Adrenal gland (tissue), 12 donors: ENCODE results near the gene IFI35. TPM values are rescaled to one million over a fixed set of nuclear protein-coding genes. Genes with fewer than 3 reads are reported as not detected.

Experiments
- DNase-seq, 7 donors: peaks; one replicate each; pipeline ENCODE4 v3.0.0-alpha.2; 2019 to 2020
- H3K27ac ChIP-seq, 5 donors: fragments of 200-600 bp; sonication (generic) in 4 of 5; 1 replicate in 3 of 5; 2 replicates in 2 of 5; pipeline versions ENCODE4 v1.5.1 to v1.8.0; 2016 to 2020; ENCODE audit warnings: mild to moderate bottlenecking in 1 of 5
- H3K27me3 ChIP-seq: fragments of 200-600 bp; 2 replicates; pipeline ENCODE4 v1.8.0; 2021
- H3K36me3 ChIP-seq, 2 donors: fragments of 200-600 bp; replicated peaks in 1 of 2; 1 replicate in 1 of 2; 2 replicates in 1 of 2; pipeline versions ENCODE4 v1.5.1 to v1.8.0; 2018 to 2022
- H3K4me1 ChIP-seq, 2 donors: fragments of 200-600 bp; replicated peaks in 1 of 2; 1 replicate in 1 of 2; 2 replicates in 1 of 2; pipeline versions ENCODE4 v1.5.1 to v1.8.0; 2018 to 2021
- H3K4me3 ChIP-seq, 4 donors: fragments of 200-600 bp; sonication (generic) in 3 of 4; one replicate each; pipeline ENCODE4 v1.5.1; 2016 to 2018
- H3K9me3 ChIP-seq, 3 donors: fragments of 200-600 bp; sonication (generic) in 1 of 3; replicated peaks in 1 of 3; 1 replicate in 2 of 3; 2 replicates in 1 of 3; pipeline versions ENCODE4 v1.5.1 to v1.8.0; 2016 to 2021
- CTCF ChIP-seq, 6 experiments: fragments of 450-650 bp in 4 of 6; fragments of 200-600 bp in 2 of 6; sonication (generic) in 1 of 6; IDR thresholded peaks; 1 replicate in 5 of 6; 2 replicates in 1 of 6; pipeline versions ENCODE4 v1.5.1 to v1.8.0; 2016 to 2021; ENCODE audit warnings: antibody characterized with exemption in 6 of 6, mild to moderate bottlenecking in 2 of 6, moderate library complexity in 1 of 6
- POLR2A ChIP-seq, 2 donors: fragments of 450-650 bp; IDR thresholded peaks; one replicate each; pipeline ENCODE4 v1.6.1; 2017; ENCODE audit warnings: antibody characterized with exemption in 2 of 2, mild to moderate bottlenecking in 2 of 2, moderate library complexity in 1 of 2
- WGBS, 4 donors: extraction: QIAGEN DNeasy Blood & Tissue Kit in 2 of 4; methylation state at CpG; one replicate each; pipeline versions ENCODE4 v1.1.5 to v1.1.7; 2013 to 2017; 5-methylcytosine and 5-hydroxymethylcytosine counted together
- intact Hi-C, 2 donors: fragments of 100-400 bp; cut with DNase I; formaldehyde crosslinking; loops; one replicate each; pipeline versions ENCODE4 v1.14.1 to v1.15.0; 2022 to 2023
- polyA plus RNA-seq, 3 donors: library from polyadenylated mRNA; stranded (reverse); fragments of 200-250 nt in 2 of 3; fragments of 350-450 nt in 1 of 3; fragmentation: Illumina TruSeq in 1 of 3; extraction: RNeasy Lipid Tissue Mini Kit (QIAGEN cat#74804) in 1 of 3; gene quantifications; one replicate each; pipeline ENCODE4 v1.2.3, GENCODE V29; 2013 to 2014
- total RNA-seq, 9 donors: library from RNA; depleted of rRNA in 4 of 9; stranded (reverse); fragments of >200 nt in 4 of 9; fragments of 120-200 nt in 1 of 9; fragmentation: NEBNext Ultra II Directional in 1 of 9; extraction: Animal tissue kit (Norgen Biotek cat#: 25700) in 1 of 9; gene quantifications; one replicate each; pipeline versions ENCODE4 v1.1.0 to v1.2.4, GENCODE V29; 2013 to 2023
- donor health status: healthy with polysubstance abuse.
- donor health status: Bipolar disorder and iron deficiency.
- donor health status: DM: yes; HTN: yes; CAD: no.
- donor health status: DM: no; HTN: no; CAD: no.
- donor health status: DM: no; HTN: no; CAD: no.
- donor health status: DM: yes; HTN: yes; CAD: no.

Gene IFI35
- total and polyA plus RNA-seq, 12 donors = 38.4 to 91.4 (median 64.2) TPM

- Histone ChIP-seq H3K27ac (peak within 1 kb of the TSS; percentile 87 to 98 (median 96)), H3K9me3 (no peaks in the 10 kb centered on the region), H3K4me1 (peaks cover 25 to 42% of the 10 kb centered on the region in 2 donors), H3K36me3 (peaks cover 0 to 13% of the 10 kb centered on the region in 2 donors), H3K4me3 (peak within 1 kb of the TSS; percentile 78 to 94 (median 84)), H3K27me3 (no peaks in the 10 kb centered on the region)
- intact Hi-C loops = loop anchor here (5.0 to 10.0 kb wide), 4 partner anchors 63 to 293 kb away; partner anchors contain the start of gene NBR1 (in 1 of the 2)
- no peak for TF ChIP-seq CTCF (IDR thresholded peaks at IDR 0.05)
- peak; percentile 27 to 86 for TF ChIP-seq POLR2A (IDR thresholded peaks at IDR 0.05)
- 0 to 2% (median 1%) methylated on average over 17 to 80 of the region's 80 CpGs for WGBS, 4 donors
- peak; percentile 76 to 86 (median 81) for DNase-seq
Observed at GRCh38 chr17:43021741-43022512, 15.3 kb downstream of the IFI35 start, which contains the start of gene VAT1. TSS of gene VAT1 (minus strand) at chr17:43022385. CDS start at chr17:43022322, 63 bp downstream.

- Histone ChIP-seq H3K36me3 (no peaks in the 10 kb centered on the region), H3K27me3 (no peaks in the 10 kb centered on the region), H3K4me1 (peaks cover 9 to 21% of the 10 kb centered on the region in 2 donors), H3K27ac (peak within 1 kb of the TSS in 3 of 5 donors; percentile 34 to 87 (median 72)), H3K4me3 (peak within 1 kb of the TSS in 3 of 4 donors; percentile 5 to 79 (median 17)), H3K9me3 (no peaks in the 10 kb centered on the region)
- intact Hi-C loops = loop anchor here (5.0 to 10.0 kb wide), 4 partner anchors 60 to 290 kb away; partner anchors contain the start of gene NBR1 (in 1 of the 2)
- DNase-seq = peak; percentile 87 to 98 (median 94)
- WGBS, 4 donors = 0 to 2% (median 0%) methylated on average over 14 to 61 of the region's 61 CpGs
- TF ChIP-seq CTCF (IDR thresholded peaks at IDR 0.05) = peak; percentile 50 to 92 (median 86)
- TF ChIP-seq POLR2A (IDR thresholded peaks at IDR 0.05) = peak in 1 of 2 donors; percentile 28
Observed at GRCh38 chr17:43024407-43025289, 18.1 kb downstream of the IFI35 start, which contains the start of gene RND2. TSS of gene RND2 (plus strand) at chr17:43025231. CDS start at chr17:43025348, 117 bp downstream.

- TF ChIP-seq CTCF (IDR thresholded peaks at IDR 0.05) (no peak), POLR2A (IDR thresholded peaks at IDR 0.05) (no peak)
- H3K27ac ChIP-seq = peak overlapping the region in 2 of 5 donors; percentile 34 to 87
- H3K4me3 ChIP-seq = peak overlapping the region in 1 of 4 donors; percentile 79
- no peaks in the 10 kb centered on the region for H3K36me3 ChIP-seq
- no peaks in the 10 kb centered on the region for H3K9me3 ChIP-seq
- intact Hi-C loops = loop anchor here (10.0 kb wide), 2 partner anchors 60 to 290 kb away; no protein-coding TSS in a partner anchor
- H3K27me3 ChIP-seq = no peaks in the 10 kb centered on the region
- peaks cover 2 to 15% of the 10 kb centered on the region in 2 donors for H3K4me1 ChIP-seq
- DNase-seq = no peak
- WGBS, 4 donors = 5 to 16% (median 8%) methylated on average over 15 to 27 of the region's 27 CpGs
Observed at GRCh38 chr17:43025290-43025657, 18.7 kb downstream of the IFI35 start.
